ENCODE data around the gene TAP2.

Gene TAP2

DNA sequence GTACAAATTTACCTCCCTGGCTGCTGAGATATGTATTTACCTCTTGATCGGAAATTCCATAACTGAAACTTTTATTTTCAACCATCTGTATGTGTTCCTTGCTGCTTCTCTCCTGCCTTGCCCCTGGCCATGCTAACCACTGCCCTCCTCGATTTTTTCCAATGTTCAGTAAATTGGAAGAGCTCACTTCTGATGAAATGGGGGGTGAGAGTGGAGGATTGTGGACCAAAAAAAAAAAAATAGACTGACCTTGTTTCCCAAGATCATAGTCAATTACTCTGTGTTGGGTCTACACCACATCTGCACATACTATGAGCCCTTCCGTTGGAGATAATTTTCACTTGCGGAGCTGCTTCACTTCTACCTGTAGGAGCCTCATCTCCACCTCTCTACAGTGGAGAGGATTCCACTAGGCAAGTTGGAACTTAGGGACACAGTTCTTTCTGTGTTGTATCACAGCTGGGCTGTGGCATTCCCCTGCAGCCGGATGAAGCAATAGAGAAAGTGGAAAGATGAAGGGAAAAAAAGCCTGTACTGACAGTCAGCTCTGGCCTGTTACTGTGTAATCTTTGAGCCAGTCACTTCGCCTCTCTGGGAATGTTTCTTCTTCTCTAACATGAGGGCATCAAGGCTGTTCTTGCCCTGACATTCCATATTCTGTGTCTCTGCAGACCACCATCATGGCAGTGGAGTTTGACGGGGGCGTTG, 17.1 kb upstream of the TAP2 start:
- no peak for DNase-seq
- in situ Hi-C loops (cut with HindIII; ENCODE audit: low pct_ligation_motif_present, low pct_unique_long_range_greater_than_20kb, low sequenced_read_pairs) = no loop called here

- peak; percentile 53 for DNase-seq
- in situ Hi-C loops (cut with HindIII; ENCODE audit: low pct_ligation_motif_present, low pct_unique_long_range_greater_than_20kb, low sequenced_read_pairs) = no loop called here
Observed at GRCh38 chr6:32854376-32855178, 16.0 kb upstream of the TAP2 start.

DNA sequence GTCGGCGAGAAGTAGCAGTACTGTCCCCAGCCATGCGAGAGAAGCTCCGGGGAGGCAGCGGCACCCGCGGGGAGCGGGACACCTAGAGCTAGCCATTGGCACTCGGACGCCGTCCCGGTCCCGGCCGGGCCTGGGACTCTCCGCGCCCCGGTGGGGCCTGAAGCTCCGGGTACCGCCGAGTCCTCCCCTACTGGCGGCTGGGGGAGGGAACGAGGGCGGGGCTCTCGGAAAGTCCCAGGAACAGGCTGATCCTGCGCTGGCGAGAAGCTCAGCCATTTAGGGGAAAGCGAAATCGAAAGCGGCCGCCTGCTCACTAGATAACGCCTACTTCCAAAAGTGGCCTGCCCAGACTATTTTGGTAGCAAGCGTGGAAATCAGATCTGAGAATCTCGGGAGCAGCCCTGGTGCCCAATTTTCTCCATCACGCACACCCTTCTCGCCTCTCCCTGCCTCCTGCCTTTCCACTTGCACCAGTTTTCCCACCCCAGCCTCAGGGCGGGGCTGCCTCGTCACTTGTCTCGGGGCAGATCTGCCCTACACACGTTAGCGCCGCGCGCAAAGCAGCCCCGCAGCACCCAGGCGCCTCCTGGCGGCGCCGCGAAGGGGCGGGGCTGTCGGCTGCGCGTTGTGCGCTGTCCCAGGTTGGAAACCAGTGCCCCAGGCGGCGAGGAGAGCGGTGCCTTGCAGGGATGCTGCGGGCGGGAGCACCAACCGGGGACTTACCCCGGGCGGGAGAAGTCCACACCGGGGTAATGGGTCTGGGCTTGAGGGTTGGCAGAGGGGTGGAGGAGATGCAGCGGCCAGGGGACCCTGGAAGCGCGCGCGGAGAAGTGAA, 15.2 kb upstream of the TAP2 start, which contains the start of the genes PSMB9 and TAP1:
Gene PSMB9 (plus strand): TSS at position 652 of the 835 bp plus-strand sequence. CDS start 38 bp downstream, at position 690.
Gene TAP1 (minus strand): TSS at position 164 of the 835 bp plus-strand sequence. CDS start 68 bp downstream, at position 96.
- peak; percentile 91 for DNase-seq
- in situ Hi-C loops (cut with HindIII; ENCODE audit: low pct_ligation_motif_present, low pct_unique_long_range_greater_than_20kb, low sequenced_read_pairs) = no loop called here

DNA sequence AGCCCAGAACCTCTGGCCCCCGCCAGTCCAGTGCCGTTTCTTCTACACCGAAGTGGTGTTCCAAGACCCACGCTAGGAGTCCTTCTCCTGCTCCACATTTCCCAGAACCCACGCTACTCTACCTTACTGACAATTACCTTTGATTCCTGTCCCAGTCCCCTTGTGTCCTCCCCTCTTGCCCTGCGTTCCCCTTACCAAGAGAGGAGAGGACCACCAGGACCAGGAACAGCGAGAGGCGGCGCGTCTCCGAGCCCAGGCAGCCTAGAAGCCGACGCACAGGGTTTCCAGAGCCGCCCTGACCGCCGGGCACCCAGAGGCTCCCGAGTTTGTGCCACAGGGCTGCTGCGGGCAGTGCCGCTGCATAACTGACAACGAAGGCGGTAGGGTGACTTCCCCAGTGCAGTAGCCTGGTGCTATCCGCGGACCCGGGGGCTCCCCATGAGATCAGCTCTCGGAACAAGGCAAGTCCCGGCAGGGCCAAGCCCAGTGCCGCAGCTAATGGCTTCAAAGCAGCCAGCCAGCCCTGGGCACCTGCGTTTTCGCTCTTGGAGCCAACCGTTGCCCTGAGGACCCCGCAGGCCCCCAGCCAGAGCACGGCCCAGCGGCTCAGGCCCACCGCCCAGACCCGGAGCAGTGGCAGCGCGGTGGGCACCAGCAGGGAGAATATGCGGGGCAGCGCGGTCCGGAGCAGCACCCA, 14.5 kb upstream of the TAP2 start:
- in situ Hi-C loops (cut with HindIII; ENCODE audit: low pct_ligation_motif_present, low pct_unique_long_range_greater_than_20kb, low sequenced_read_pairs) = no loop called here
- peak; percentile 36 for DNase-seq

GRCh38 chr6:32852018-32852843, 13.7 kb upstream of the TAP2 start:
- no peak for DNase-seq
- in situ Hi-C loops (cut with HindIII; ENCODE audit: low pct_ligation_motif_present, low pct_unique_long_range_greater_than_20kb, low sequenced_read_pairs) = no loop called here

- no peak for DNase-seq
- in situ Hi-C loops (cut with HindIII; ENCODE audit: low pct_ligation_motif_present, low pct_unique_long_range_greater_than_20kb, low sequenced_read_pairs) = no loop called here
Observed at GRCh38 chr6:32851025-32851424, 12.5 kb upstream of the TAP2 start.

- in situ Hi-C loops (cut with HindIII; ENCODE audit: low pct_ligation_motif_present, low pct_unique_long_range_greater_than_20kb, low sequenced_read_pairs) = no loop called here
- DNase-seq = no peak
Observed at GRCh38 chr6:32849126-32849525, 10.6 kb upstream of the TAP2 start.

DNA sequence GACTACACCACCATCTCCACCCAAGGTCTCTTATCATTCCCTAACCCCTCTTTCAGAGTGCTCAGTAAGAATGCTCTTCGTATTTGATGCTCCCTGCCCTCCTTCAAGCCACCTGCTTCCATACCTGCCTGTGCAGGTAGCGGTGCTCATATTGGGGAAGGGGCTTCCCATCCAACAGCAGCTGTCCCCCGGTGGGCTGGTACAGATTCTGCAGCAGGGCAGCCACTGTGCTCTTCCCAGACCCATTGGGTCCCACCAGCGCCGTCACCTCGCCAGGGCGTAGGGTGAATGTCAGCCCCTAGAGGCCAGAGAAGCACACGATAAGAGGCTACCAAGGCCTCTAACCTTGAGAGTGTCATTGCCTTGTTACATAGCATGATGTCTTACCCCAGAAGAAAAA, 9.3 kb upstream of the TAP2 start:
- no peak for DNase-seq
- in situ Hi-C loops (cut with HindIII; ENCODE audit: low pct_ligation_motif_present, low pct_unique_long_range_greater_than_20kb, low sequenced_read_pairs) = no loop called here

DNA sequence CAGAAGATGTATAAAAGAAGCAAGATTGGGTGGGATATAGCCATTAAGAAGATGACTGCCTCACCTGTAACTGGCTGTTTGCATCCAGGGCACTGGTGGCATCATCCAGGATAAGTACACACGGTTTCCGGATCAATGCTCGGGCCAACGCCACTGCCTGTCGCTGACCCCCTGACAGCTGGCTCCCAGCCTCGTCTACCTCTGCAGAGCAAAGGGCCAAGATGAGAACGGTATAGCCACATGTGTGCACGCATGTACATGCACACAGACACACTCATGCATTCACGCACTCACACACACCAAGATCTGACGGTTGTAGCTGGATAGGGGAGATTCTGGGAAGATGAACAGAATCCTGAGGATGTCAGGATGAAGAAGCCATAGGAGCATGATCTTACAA, 8.5 kb upstream of the TAP2 start:
- in situ Hi-C loops (cut with HindIII; ENCODE audit: low pct_ligation_motif_present, low pct_unique_long_range_greater_than_20kb, low sequenced_read_pairs) = no loop called here
- no peak for DNase-seq

DNA sequence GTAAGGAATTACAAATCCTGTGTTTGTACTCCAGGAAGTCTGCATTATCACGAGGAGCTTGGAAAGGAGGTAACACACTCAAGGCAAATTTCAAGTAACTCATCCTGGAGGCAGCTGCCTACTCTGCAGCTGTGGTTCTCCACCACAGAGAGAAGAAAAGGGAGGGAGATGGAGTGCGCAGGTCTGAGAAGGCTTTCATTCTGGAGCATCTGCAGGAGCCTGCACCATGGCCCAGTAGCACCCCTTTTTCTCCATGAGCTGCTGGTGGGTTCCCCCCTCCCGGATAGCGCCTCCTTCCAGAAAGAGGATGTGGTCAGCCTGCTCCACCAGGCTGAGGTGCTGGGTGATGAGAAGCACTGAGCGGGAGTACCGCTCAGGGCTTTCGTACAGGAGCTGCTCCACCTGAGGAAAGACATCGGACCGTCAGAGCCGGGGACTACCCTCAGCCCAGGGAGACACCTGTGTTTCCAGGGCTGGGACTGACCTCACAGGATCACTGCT, 6.9 kb upstream of the TAP2 start:
- in situ Hi-C loops (cut with HindIII; ENCODE audit: low pct_ligation_motif_present, low pct_unique_long_range_greater_than_20kb, low sequenced_read_pairs) = no loop called here
- no peak for DNase-seq

GRCh38 chr6:32844839-32845383, 6.4 kb upstream of the TAP2 start:
- no peak for DNase-seq

DNA sequence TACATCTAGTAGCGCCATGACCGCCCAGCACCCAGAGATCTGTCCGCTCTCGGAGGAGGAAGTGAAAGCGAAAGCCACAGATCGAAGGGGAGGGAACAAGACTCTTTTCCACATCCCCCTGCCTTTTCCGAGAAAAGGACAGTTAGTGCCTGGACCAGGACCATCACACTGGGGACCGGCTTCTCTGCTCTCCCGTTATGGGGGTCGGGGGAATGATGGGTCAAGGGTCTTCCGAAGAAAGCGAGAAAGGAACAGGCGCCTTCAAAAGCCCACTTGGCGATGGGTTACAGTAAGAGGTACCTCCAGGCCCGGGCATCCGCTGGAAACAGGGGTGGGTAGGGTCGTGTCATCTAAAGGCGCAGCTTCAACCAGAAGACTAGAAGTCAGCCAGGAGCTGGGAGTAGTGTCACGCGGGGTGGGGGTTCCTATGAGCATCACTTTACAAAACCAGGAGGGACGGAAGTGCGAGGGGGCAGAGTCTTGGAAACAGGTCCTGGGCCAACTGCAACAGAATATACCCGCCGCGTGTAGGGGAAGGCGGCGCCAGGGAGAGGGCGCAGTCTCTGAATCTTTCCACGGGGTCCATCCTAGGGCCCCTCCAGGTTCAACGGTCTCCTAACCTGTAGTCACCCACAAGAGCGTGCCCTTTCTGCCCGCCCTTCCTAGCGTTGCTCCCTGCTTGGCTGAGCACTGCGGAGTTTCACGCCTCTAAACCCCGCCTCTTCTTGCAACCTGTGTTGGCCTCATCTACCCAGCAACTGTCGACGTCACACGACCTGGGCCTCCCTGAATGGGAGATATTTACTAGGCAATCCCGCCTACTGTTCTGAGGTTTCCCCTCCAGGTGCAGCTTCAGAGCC, 5.7 kb upstream of the TAP2 start, which contains the start of gene PSMB8:
Gene PSMB8 (minus strand): TSS at position 69 of the 860 bp plus-strand sequence. CDS start 51 bp downstream, at position 18.
- in situ Hi-C loops (cut with HindIII; ENCODE audit: low pct_ligation_motif_present, low pct_unique_long_range_greater_than_20kb, low sequenced_read_pairs) = no loop called here
- peak; percentile 93 for DNase-seq

More at GRCh38 chr6:32844839-32845383, 6.4 kb upstream of the TAP2 start:
- in situ Hi-C loops (cut with HindIII; ENCODE audit: low pct_ligation_motif_present, low pct_unique_long_range_greater_than_20kb, low sequenced_read_pairs) = no loop called here

DNA sequence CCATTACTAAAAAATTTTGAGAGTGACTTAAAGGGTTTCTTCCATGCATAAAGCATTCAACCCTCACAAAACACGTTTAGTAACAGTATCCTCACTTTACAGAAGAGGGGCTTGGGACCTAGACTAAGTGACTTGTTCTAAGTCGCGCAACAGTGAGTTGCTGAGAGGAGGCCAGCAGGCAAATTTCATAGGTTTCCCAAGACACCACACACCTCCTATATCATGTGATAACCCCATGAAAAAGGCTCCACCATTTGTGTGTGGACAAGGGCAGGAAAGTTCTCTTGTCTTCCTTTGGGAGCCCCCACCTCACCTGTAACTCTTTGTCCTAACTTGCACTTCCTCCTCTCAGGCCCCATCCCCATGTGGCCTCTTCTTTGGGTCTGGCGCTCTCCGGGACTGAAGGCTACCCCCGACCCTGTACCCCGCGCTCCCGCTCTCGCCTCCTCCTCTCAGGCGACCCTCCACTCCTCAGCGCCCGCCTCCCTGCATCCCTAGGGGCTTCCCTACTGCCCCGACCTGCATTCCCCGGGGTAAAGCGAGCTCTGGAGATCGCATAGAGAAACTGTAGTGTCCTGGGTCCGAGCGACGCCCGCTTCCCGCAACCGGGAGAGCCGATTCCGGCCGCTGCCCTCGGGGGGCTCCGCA, 4.9 kb upstream of the TAP2 start:
- DNase-seq = no peak
- in situ Hi-C loops (cut with HindIII; ENCODE audit: low pct_ligation_motif_present, low pct_unique_long_range_greater_than_20kb, low sequenced_read_pairs) = no loop called here

DNA sequence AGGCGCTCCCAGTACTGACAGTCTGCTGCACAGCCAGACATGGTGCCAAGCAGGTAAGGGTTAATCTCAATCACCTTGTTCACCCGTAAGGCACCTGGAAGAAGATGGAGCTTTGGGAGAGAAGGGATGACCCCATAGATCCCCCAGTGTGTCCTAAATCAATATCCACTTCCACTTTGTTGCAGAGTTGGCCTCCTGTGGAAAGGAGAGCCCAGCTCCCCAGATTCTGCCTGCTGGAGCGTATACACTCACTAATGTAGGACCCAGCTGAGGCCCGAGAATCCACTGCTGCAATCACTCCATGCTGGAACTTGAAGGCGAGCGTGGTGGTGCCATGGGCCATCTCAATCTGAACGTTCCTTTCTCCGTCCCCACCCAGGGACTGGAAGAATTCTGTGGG, 4.2 kb upstream of the TAP2 start:
- no peak for DNase-seq
- in situ Hi-C loops (cut with HindIII; ENCODE audit: low pct_ligation_motif_present, low pct_unique_long_range_greater_than_20kb, low sequenced_read_pairs) = no loop called here

- no peak for DNase-seq
- in situ Hi-C loops (cut with HindIII; ENCODE audit: low pct_ligation_motif_present, low pct_unique_long_range_greater_than_20kb, low sequenced_read_pairs) = no loop called here
Observed at GRCh38 chr6:32842021-32842650, 3.6 kb upstream of the TAP2 start.

Data from ACHN (cell line).